ENCODE data around the gene FHOD1.

Gene FHOD1

DNA sequence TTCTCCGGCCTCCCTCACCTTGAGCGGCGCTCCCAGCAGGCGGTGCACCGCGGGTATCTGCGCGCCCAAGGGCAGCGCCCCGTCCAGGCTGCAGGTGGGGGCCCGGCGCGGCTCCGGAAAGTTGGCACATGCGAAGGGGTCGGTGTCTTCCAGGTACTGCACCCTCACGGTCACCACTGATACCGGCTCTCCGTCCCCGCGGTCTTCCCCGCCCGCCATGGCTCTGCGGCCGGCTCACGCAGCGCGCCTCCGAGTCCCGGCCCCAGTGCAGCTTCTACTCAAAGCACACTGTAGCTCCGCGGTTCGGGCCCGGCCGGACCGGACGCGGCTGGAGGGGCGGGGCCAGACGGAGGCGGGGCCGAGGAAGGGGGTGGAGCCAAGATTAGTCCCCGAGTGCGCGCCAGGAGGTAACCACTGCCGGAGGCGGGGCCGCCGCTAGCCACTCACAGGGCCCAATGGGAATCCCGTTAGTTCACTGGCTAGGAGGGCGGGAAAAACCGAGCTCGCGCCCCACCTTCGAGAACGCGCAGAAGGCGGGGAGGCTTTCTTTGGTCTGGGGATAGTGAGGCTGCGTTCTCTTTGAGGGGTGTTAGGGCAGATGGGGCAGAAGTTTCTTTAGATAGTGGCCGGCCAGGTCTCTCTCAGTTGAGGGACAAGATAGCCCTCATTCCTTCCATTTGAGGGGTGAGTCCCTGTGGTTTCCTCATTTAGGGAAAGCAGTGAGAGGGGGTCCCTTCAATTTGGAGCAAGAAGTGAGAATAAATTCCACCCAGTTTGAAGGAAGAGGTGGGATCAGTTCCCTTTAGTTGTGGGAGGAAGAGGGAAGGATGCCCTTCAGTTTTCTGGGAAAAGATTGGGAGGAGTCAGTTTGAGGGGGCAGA is at the start of gene FHOD1:
FHOD1 (minus strand) TSS at position 290 of the 881 bp plus-strand sequence; CDS start at position 219, 71 bp downstream.
- peak; percentile 100 for DNase-seq

DNA sequence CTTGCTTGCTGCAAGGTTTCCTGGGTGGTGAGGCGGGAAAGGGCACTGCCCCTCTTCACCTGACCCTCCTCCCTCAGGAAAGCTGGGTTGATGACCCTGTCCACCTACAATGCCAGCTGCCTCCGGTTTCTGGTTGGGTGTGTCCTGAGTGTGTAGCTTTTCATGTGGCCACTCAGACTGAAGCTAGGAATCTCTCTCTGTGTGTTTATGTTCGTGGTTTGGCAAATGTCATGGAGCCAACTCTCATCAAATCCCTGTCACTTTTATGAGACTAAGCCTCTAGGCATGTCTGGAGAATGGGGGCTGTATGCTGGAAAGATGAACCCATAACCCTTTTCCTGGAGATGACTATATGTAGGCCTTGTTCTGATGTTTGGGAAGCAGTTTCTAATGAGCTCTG is 49.1 kb upstream of the FHOD1 start:
- DNase-seq: no peak

DNA sequence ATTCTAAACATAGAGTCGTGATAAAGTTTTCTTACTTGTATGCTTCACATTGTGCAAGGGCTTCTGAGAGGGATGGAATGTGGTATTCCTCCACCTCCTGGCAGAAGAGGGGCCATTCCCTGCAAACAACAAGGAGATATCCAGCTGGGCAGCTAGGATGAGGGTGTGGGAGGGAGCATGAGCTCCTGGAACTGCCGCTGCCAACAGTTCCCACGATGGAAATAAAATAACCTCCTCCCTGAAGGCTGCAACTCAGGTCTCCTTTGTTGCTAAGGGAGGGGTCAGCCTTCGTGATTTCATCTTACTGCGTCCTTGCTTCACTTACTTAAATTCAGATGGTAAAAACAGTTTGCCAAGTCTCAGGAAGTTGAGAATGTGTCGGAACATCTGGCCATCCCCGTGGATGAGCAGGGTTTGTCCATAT is 47.7 kb upstream of the FHOD1 start:
- no peak for DNase-seq

DNA sequence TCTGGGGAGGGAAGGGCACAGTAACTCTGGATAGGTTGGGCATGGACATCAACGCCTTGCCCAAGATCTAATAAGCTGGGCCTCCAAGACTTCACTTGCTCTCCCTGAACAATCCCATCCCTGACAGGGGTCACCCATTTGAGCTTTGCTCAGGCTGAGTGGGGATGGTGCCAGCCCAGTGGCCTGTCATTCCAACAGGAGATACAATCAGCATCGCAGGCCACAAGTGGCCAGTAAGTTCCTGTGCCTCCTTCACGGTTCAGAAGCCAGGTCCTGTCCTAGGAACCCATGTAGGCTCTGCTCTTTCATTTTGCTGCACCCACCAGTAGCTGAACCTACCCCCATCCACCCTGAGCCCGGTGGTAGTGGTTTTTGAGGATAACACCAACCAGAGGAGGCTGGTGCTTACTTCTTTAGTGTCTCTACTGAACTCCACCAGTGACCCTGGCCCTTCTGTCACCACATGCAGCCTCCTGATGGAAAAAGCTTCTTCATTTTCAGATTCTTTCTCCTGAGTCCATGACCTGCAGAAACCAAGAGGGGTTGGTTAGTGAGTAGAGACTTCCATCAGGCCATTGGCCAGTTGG is 47.0 kb upstream of the FHOD1 start:
- DNase-seq: no peak

DNA sequence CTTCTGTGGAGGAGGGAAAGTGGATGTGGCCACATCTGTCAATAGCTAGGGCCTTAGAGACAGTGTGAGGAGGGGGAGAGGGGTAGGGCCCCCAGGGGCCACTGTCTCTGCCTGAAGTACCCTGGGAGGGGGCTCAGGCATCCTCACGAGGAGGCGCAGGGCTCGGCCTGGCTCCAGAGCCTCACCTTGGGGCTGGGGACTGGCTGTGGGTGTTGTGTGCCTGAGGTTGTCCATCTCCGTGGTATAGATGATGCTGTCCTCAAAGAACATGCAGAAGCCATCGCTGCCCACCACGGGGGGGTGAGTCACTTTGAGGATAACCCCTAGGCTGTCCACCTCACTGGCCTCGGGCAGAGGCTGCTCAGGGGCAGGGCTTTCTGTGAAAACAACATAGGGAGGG is 44.2 kb upstream of the FHOD1 start:
- DNase-seq: no peak

DNA sequence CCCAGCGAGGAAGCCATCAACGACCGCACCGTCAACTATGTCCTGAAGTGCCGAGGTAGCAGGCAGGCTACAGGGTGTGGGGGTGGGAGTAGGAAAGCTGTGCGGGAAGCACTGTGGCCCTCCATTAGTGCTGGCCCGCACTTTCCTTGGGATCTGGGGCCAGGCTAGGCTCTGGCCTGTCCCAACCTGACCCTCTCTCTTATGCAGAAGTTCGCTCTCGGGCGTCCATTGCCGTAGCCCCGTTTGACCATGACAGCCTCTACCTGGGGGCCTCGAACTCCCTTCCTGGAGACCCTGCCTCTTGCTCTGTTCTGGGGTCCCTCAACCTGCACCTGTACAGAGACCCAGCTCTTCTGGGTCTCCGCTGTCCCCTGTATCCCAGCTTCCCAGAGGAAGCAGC is 40.7 kb upstream of the FHOD1 start:
- DNase-seq: no peak

DNA sequence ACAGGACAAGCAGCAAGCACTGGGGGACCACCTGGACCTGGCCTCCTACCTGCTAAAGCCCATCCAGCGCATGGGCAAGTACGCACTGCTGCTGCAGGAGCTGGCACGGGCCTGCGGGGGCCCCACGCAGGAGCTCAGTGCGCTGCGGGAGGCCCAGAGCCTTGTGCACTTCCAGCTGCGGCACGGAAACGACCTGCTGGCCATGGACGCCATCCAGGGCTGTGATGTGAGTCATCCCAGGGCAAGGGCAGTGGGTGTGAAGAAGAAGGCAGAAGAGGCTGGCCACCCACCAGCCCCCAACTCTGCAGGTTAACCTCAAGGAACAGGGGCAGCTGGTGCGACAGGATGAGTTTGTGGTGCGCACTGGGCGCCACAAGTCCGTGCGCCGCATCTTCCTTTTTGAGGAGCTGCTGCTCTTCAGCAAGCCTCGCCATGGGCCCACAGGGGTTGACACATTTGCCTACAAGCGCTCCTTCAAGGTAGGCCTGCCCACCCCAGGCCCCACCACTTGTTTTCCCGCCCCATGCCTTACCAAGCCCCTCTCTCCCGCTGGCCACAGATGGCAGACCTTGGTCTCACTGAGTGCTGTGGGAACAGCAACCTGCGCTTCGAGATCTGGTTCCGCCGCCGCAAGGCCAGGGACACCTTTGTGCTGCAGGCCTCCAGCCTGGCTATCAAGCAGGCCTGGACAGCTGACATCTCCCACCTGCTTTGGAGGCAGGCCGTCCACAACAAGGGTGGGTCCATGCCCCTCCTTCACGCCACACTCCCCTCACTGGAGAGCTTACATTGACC is 39.4 kb upstream of the FHOD1 start:
- DNase-seq: no peak

DNA sequence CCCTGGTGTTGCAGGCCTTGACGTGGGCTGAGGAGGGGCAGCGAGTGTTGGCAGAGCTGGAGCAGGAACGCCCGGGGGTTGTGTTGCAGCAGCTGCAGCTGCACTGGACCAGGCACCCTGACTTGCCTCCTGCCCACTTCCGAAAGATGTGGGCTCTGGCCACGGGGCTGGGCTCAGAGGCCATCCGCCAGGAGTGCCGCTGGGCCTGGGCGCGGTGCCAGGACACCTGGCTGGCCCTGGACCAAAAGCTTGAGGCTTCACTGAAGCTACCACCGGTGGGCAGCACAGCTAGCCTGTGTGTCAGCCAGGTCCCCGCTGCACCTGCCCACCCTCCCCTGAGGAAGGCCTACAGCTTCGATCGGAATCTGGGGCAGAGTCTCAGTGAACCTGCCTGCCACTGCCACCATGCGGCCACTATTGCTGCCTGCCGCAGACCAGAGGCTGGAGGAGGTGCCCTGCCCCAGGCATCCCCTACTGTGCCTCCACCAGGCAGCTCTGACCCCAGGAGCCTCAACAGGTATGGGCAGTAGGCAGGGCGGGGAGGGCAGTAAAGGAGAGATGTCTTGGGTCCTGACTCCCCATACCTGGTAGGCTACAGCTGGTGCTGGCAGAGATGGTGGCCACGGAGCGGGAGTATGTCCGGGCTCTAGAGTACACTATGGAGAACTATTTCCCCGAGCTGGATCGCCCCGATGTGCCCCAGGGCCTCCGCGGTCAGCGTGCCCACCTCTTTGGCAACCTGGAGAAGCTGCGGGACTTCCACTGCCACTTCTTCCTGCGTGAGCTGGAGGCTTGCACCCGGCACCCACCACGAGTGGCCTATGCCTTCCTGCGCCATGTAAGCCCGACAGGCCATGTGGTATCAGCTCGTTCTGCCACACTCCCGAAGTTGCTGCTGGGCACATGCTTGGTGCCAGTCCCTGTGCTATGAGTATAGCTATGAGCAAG is 37.7 kb upstream of the FHOD1 start:
- DNase-seq: no peak

DNA sequence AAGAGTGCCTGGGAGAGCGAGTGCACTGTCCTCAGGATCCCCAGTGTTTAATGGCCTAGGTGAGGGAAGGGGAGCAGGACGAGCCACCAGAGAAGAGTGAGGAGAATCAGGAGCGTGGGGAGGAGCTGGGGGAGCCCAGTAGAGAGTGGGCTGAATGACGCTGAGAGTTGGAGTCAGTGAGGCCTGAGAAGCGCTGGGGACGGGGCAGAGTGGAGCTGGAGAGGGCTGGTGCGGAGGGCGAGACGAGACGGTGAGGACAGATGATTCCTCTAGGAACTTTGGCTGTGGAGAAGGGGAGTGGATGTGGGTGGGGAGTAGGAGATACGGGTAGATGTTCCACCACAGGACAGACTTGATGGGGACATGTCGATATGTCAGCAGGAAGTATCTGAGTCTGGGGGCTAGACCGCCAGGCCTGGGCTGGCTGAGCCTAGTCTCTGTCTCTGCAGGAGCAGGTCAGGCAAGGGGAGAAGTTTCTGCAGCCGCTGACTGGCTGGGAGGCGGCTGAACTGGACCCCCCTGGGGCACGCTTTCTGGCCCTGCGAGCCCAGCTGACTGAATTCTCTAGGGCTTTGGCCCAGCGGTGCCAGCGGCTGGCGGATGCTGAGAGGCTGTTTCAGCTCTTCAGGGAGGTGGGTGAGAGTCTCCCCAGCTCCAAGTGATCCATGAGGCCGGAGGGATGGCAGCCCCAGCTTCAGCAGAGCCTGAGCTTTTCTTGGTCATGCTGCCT is 36.7 kb upstream of the FHOD1 start:
- no peak for DNase-seq

DNA sequence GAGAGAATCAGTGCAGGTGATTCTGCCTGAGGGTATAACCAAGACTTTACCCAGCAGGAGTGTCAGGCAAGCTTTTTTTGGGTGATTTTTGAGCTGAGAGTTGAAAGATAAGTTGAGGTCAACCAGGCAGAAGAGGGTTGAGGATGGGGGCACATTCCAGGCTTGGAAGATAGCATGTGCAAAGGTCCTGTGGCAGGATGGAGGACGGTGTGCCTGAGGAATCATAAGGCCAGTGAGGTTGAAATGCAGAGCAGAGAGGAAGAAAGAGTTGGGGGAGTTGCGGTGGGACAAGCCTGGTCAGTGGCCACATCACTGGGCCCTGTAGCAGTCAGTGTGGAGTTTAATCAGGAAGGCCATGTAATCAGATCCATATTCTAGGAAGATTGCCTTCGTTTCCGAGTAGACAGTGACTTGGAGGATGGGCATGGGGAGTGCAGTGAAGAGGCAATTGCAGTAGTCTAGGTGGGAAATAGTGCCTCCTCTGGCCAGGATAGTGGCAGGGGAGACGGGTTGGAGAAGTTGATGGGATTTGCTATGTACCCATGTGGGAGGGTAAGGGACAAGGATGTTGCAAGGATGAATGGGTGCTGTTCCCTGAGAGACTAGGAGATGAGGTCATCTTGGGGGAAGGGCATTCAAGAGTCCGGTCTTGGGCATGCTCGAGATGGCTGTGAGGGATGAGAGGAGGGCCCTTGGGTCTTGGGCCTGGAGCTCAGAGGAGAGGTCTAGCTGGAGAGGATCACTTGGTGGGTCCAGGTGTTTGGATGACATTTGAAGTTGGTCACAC is 36.0 kb upstream of the FHOD1 start:
- DNase-seq: no peak

DNA sequence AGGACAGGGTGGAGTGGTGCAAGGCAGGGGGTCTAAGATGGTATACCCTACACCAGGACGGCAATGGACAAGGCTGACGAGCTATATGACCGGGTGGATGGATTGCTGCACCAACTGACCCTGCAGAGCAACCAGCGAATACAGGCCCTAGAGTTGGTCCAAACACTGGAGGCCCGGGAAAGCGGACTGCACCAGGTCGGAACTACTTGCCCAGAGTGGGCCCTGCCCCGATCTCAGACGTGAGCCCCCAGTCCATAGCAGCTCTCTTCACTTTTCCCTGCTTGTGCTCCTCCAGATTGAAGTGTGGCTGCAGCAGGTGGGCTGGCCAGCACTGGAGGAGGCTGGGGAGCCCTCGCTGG is 35.1 kb upstream of the FHOD1 start:
- no peak for DNase-seq

DNA sequence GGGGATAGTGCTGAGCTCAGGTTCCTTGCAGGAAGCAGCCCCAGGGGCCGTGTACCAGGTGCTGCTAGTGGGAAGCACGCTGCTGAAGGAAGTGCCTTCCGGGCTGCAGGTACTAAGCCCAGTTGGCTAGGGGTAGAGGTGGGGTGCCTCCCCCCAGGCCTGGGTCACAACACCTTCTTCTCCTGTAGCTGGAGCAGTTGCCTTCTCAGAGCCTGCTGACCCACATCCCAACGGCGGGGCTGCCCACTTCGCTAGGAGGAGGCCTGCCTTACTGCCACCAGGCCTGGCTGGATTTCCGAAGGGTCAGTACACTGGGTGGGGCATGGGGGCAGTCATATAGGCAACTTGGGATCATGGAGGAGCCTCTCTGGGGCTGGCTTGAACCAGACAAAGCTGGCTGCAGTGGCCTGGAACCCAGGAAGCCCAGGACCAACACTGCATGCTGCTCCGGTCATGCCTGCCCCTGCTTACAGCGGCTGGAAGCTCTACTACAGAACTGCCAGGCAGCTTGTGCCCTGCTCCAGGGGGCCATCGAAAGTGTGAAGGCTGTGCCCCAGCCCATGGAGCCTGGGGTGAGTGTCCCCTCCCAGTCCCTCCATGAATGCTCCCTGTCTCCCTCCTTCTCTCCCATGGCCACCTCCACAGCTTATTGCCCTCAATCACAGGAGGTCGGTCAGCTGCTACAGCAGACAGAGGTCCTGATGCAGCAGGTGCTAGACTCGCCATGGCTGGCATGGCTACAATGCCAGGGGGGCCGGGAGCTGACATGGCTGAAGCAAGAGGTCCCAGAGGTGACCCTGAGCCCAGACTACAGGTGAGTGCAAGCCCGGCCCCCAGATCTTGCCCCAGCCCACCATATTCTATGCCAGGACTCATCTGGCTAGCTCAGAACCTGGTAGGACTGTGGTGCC is 34.5 kb upstream of the FHOD1 start:
- DNase-seq: no peak

DNA sequence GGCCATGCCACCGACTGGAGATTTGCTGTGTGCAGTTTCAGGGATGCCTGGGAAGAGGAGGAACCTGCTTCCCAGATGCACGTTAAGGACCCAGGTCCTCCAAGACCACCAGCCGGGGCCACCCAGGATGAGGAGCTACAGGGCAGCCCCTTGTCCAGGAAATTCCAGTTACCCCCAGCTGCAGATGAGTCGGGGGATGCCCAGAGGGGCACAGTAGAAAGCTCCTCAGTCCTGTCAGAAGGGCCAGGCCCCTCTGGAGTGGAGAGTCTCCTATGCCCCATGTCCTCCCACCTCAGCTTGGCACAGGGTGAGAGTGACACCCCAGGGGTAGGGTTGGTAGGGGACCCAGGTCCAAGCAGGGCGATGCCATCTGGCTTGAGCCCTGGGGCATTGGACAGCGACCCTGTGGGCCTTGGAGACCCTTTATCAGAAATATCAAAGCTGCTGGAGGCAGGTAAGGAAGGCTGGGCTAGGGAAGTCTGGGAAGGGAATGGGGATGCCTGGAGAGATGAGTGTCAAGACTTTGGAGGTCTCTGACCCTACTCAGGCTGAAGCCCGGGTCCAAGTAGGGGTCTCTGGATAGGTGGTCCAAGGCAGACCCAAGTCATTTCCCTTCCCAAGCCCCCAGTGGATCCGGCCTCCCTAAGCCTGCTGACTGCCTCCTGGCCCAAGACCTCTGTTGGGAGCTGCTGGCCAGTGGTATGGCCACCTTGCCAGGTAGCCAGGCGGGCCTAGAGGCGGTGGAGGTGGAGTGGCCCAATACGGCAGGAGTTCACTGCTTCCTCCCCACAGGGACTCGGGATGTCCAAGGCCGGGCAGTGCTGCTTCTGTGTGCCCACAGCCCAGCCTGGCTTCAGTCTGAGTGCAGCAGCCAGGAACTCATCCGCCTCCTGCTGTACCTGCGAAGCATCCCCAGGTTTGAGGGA is 33.1 kb upstream of the FHOD1 start:
- DNase-seq: no peak

DNA sequence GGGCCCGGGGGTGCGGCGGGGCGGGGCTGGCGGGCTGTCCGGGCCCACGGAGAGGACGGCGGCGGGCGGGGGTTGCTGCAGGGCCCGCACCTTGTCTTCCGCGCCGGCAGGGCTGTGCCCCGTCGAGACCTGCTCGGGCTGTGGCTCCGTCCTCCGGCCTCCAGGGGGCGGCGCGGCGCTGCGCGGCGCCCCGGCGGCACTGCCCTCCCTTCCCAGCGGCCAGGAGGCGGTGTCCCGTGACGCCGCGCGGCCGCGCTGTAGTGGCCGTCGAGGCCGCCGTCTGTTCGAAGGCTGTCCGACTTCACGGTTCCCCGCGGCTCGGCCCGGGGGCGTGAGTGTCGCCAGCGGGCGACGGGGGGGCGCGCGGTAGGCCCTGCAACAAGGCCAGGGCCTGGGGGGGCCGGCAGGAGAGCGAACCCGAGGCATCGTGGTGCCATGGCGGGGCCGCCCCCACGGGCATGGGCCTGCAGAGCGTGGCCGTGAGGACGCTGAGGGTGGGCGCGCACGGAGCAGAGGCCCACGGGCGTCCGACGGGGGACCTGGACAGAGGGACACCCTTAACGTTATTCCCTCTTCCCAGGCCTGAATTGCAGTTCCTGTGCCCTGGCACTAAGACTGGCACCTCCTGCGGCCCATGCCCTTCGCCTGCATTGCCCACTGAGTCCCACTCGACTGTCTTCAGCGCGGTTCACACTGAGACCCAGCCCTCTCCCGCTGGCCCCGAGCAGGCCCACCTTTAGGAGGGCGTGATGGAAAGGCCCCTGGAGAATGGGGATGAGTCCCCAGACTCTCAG is 32.2 kb upstream of the FHOD1 start, which contains the start of gene PLEKHG4:
PLEKHG4 (plus strand) TSS at position 237 of the 794 bp plus-strand sequence; CDS start at position 750, 513 bp downstream.
- DNase-seq: peak; percentile 92

DNA sequence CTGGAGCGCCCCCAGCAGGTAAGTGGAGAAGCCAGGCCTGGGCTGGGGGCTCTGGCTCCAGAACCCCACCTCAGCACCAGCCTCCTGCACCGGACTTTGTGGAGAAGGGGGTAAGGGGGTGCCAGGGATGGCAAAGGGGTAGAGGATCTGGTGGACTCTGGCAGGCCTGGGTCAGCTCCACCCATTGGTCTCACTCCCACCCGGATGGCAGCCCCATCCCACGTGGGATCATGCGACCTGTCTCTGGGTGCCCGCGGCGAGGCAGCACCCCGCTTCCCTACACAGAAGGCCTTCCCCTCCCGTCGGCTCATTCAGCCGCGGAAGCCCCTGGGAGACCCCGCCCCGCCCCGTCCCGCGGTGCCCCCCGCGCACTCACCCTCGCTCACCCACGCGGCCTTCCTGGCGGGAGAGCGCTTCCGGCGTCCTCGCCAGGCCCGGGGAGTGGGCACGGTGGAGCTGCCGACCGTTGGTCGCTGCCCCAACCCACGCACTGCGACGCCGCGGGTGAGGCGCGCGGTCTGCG is 31.6 kb upstream of the FHOD1 start:
- peak; percentile 83 for DNase-seq

DNA sequence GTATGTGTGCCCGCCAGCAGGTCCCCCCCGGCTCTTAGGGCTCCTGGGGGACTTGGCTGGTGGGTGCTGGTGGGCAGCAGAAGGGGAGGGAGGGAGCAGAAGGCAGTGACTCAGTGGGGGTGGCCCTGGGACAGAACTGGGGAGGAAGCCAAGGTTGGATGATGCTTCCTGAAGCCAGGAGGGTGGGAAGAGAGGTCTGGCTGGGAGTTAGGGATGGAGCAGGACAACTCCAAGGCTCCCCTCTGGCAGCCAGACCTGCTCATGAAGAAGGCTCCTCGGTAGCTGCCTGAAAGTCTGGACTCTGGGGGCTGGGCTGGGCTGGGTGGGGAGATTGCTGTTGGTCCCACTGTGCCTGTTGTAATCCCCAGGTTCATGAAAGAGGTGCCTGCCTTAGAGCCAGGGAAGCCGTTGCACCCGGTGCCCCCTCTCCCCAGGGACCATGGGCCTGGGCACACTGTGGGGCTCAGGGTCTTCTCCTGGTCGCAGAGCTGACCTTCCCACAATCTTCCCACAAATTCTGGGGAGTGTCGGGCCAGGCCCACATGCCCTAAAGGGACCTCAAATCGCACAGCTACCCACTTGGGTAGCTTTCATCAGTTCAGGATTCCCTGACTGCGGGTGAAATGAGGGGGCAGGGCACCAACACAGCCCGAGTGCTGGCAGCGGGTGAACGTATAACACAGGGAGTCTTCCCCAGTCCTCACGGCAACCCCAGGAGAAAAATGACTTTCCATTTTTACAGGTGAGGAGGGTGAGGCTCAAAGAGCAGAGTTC is 30.9 kb upstream of the FHOD1 start:
- DNase-seq: no peak
